ENCODE measurements around the gene MRTFB.

MRTFB gene

DNA sequence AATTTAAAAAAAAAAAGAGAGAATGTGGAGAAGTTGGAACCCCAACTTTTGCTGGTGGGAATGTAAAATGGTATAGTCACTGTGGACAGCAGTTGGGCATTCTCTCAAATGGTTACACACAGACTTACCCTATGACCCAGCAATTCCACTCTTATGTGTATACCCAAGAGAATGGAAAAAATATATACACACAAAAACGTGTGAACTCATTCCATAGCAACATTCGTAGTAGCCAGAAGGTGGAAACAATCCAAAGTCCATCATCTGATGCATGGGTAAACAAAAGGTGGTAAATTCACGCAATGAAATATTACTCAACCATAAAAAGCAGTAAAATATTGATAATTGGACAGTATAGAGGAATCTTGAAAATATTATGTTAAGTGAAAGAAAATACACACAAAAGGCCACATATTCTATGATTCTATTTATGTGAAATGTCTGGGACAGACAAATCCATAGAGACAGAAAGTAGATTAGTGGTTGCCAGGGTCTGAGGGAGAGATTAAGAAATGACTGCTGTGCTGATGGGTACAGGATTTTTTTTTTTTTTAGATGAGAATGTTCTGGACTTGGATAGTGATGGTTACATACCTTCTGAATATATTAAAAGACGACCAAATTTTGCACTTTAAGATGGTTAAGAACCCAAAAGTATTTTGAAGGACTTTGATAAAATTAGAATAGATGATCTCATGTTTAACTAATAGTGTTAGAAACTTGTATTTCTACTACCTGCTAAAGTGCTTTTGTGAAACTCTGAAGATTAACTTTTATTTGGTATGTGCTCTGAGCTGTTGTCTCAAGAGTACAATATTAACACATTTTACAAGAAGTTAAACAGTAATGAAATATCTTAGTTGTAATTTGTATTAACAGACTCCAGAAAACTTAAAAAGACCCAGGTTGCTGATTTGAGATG, 60.9 kb downstream of the MRTFB start:
- DNase-seq (ENCODE audit: low spot score) = no peak

DNA sequence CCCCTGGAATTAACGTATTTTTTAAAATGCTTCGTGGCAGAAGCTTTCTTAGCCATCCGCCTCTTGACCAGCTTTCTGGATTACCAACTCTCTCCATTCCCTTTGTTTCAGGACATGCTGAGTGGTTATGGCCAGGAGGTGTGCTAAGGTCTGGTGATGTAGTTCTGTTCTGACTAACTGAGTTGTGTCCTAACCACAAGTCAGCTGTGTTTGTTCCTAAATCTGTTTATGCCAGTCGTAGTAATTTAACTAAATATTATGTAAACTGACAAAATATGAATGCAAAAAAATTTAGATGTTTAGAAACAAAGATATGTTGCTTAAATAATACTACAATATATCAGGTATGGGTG, 61.6 kb downstream of the MRTFB start:
- DNase-seq (ENCODE audit: low spot score) = no peak

GRCh38 chr16:14133907-14134306, 62.8 kb downstream of the MRTFB start:
- no peak for DNase-seq (ENCODE audit: low spot score)

GRCh38 chr16:14135704-14136103, 64.6 kb downstream of the MRTFB start:
- DNase-seq (ENCODE audit: low spot score) = no peak

- no peak for DNase-seq (ENCODE audit: low spot score)
Observed at GRCh38 chr16:14139872-14140271, 68.8 kb downstream of the MRTFB start.

GRCh38 chr16:14140923-14141322, 69.8 kb downstream of the MRTFB start:
- peak; percentile 57 for DNase-seq (ENCODE audit: low spot score)

DNA sequence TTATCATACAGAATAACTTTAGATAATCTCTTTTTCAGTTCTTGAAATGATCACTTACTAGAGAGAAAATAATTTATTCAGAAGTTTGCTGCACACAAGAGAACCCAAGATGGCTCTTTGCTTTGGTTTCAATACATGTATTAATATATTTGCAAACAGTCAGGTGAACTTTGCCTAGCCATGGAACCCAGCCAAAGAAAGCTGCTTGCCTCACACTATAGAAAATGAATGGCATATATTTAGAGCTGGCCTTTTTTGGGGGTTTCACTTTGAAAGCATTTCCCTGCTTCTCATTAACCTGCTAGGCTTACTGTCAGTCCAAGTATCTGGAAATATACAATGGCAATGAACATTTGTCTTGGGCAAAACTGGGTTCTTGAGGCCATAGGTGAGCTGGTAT, 75.3 kb downstream of the MRTFB start:
- DNase-seq (ENCODE audit: low spot score) = no peak

DNA sequence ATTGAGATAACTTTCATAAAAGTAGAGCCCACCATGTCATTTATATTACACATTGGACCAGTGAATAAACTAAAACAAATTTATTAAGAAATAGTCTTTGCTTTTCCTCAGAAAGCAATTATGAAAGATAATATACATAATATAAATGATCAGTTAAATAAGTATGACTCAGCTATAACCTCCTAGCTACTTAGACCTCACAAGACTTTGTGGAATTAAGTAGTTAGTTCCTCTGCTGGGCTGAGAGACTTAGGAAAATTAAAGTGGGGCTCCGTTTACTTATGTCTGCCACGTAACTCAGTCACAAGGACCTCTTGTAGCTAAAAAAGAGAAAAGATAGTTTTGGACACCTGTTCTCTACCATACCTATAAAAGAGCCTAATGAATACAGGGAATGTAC, 76.9 kb downstream of the MRTFB start:
- no peak for DNase-seq (ENCODE audit: low spot score)

GRCh38 chr16:14148569-14148968, 77.5 kb downstream of the MRTFB start:
- no peak for DNase-seq (ENCODE audit: low spot score)

GRCh38 chr16:14150796-14151195, 79.7 kb downstream of the MRTFB start:
- peak; percentile 50 for DNase-seq (ENCODE audit: low spot score)

DNA sequence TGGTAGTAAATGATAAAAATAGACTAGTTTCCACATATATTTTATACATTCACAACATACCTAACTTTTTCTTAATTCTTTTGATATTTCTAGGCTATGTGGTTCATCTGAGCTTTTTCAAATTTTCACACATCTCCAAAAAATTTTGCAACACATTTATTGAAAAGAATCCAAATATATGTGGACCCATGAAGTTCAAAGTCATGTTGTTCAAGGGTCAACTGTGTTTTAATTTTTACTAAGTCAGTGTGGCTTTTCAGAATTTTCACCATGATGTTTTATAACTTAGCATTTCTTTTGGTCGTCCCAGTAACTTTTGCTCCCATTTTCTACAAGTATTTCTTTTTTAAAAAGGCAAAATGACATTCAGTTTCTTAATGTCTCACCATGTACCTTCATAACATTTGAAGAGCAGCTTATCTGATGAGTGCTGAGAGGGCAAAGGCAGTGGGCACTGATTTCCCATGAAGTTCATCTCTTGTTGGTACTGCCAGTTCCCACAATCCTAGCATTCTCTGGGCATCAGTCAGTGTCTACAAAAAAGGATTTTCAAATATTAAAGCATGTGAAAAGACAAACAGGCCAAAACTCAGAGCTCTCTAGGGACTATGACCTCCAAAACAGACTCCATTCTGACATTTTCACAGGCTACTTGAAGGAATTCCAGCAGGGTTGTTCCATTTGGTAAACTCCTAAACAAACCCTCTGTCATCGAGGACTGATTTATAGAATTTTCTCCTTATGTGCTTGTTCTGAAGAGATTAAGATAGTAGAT, 80.3 kb downstream of the MRTFB start:
- DNase-seq (ENCODE audit: low spot score) = no peak

GRCh38 chr16:14155572-14156190, 84.6 kb downstream of the MRTFB start:
- no peak for DNase-seq (ENCODE audit: low spot score)

- DNase-seq (ENCODE audit: low spot score) = no peak
Observed at GRCh38 chr16:14164916-14165662, 94.0 kb downstream of the MRTFB start.

DNA sequence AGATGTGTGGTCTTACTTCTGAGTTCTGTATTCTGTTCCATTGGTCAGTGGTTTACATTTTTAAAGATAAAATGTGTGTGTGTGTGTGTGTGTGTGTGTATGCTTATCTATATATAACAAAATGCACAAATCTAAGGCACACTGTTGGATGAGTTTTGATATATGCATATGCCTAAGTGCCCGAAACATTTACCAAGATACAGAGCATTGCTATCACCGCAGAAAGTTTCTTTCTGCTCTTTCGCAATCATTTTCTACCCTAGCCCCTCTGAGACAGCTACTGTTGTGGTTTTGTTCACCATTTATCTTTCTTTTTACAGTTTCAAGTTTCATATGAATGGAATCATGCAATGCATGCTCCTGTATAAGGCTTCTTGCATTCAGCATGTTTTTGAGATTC, 97.0 kb downstream of the MRTFB start:
- no peak for DNase-seq (ENCODE audit: low spot score)

GRCh38 chr16:14172200-14172809, 101.2 kb downstream of the MRTFB start:
- no peak for DNase-seq (ENCODE audit: low spot score)

DNA sequence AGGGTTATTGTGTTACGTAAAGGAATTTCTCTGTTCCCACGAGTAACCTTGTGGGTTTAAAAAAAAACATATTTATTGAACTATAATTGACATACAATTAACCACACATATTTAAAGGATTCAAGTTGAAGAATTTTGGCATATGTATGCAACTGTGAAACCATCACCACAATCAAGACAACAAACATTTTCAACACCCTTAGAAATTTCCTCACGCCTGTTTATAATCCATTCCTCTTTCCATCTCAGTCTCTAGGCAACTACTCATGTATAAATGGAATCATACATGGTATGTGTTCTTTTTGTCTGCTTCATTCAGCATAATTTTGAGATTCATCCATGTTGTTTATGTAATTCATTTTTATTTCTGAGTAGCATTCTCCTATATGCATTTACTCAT, 104.0 kb downstream of the MRTFB start:
- no peak for DNase-seq (ENCODE audit: low spot score)

GRCh38 chr16:14177704-14178103, 106.6 kb downstream of the MRTFB start:
- DNase-seq (ENCODE audit: low spot score) = no peak

DNA sequence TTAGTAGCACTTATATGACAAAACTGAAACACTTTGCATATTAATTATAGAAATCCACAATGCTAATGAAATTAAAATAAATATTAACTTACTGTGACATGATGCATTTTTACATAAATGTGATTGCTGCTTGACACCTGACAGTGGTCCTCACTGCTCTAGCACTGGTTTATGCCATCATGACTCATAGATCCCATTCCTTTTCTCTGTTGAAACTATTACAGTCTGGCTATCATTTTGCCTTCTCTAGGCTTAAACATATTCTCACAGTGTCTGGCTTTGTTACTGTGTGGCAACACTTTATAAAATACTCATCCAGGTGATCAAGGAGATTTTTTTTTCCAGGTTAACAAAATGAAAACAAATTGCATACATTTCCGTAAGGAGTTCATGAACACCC, 108.0 kb downstream of the MRTFB start:
- DNase-seq (ENCODE audit: low spot score) = no peak

GRCh38 chr16:14180481-14180944, 109.4 kb downstream of the MRTFB start:
- no peak for DNase-seq (ENCODE audit: low spot score)

- DNase-seq (ENCODE audit: low spot score) = no peak
Observed at GRCh38 chr16:14181371-14182050, 110.4 kb downstream of the MRTFB start.

DNA sequence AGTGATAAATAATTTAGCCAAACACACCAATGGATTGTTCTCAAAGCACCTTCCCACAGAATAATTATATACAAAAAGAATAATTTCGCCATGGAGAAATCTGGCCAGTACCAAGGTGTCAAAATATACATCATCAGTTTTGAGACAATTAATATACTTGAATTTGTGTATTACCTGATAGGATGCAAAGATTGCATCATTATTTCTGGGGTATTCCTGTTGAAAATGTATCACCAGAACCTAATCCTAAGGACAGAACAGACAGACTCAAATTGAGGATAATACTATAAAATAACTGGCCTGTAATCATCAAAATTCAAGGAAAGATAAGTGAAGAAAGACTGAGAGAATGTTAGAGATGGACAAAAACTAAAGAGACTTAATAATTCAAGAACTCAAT, 111.9 kb downstream of the MRTFB start:
- no peak for DNase-seq (ENCODE audit: low spot score)

All from putamen (tissue), 1 donor.